Ectodermal cell (in vitro differentiated cells): ENCODE results near the gene GPR62.

ENCODE experiments used
- H3K27ac ChIP-seq: 2 replicates; pipeline ENCODE4 v1.7.0; 2013; ENCODE audit warnings: mild to moderate bottlenecking, low read depth, low read length; ENCODE audit not compliant: insufficient read depth, poor library complexity, severe bottlenecking
- H3K27me3 ChIP-seq: 2 replicates; pipeline ENCODE4 v1.7.0; 2013; ENCODE audit warnings: mild to moderate bottlenecking, low read length; ENCODE audit not compliant: insufficient read depth, control insufficient read depth, poor library complexity, severe bottlenecking
- H3K36me3 ChIP-seq: one replicate; pipeline ENCODE4 v1.7.0; 2013; ENCODE audit warnings: low read length; ENCODE audit not compliant: control insufficient read depth, insufficient read depth
- H3K4me1 ChIP-seq: one replicate; pipeline ENCODE4 v1.7.0; 2013; ENCODE audit warnings: low read length; ENCODE audit not compliant: control insufficient read depth, insufficient read depth
- H3K4me3 ChIP-seq: 2 replicates; pipeline ENCODE4 v1.7.0; 2013; ENCODE audit warnings: low read depth, low read length, control low read depth; ENCODE audit not compliant: insufficient read depth
- H3K9me3 ChIP-seq: 2 replicates; pipeline ENCODE4 v1.7.0; 2013; ENCODE audit warnings: mild to moderate bottlenecking, low read length, moderate library complexity; ENCODE audit not compliant: control insufficient read depth
- WGBS, 2 experiments: methylation state at CpG; one replicate each; pipeline ENCODE4 v1.1.7; 2013; ENCODE audit warnings: missing lambda C conversion rate in 2 of 2; 5-methylcytosine and 5-hydroxymethylcytosine counted together

The GPR62 gene

GRCh38 chr3:51938780-51939425, 16.3 kb upstream of the GPR62 start:
- no peaks in the 10 kb centered on the region for H3K9me3 ChIP-seq
- H3K27ac ChIP-seq: no peak overlapping the region
- peaks cover 3% of the 10 kb centered on the region for H3K4me1 ChIP-seq
- WGBS, 2 experiments: 90 to 92% methylated on average over 9 of the region's 9 CpGs
- H3K36me3 ChIP-seq: peaks cover 12% of the 10 kb centered on the region
- H3K27me3 ChIP-seq: no peaks in the 10 kb centered on the region
- H3K4me3 ChIP-seq: no peak overlapping the region

- Histone ChIP-seq H3K4me1 (peaks cover 3% of the 10 kb centered on the region), H3K27ac (no peak overlapping the region), H3K4me3 (peak overlapping the region; percentile 94), H3K9me3 (no peaks in the 10 kb centered on the region), H3K36me3 (peaks cover 6% of the 10 kb centered on the region), H3K27me3 (no peaks in the 10 kb centered on the region)
- WGBS, 2 experiments: 34 to 36% methylated on average over 13 of the region's 13 CpGs
Observed at GRCh38 chr3:51940648-51941462, 14.3 kb upstream of the GPR62 start.

DNA sequence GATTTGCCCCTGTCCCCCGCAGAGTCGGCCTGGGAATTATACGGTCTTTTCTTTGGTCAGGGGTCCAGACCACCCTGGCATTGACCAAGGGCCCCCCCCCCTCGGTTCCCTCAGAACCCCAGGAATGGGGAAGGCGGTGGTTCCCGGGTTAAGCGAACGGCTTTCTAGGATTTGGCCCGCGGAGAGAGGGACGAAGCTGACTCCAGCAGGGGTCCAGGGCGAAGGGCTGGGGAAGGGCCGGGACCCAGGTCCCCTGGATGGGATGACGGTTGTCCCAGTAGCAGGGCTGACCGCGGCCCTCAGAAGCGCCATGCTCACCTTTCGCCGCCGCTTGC, 13.8 kb upstream of the GPR62 start:
- peaks cover 3% of the 10 kb centered on the region for H3K36me3 ChIP-seq
- H3K27ac ChIP-seq: peak overlapping the region; percentile 48
- peaks cover 3% of the 10 kb centered on the region for H3K4me1 ChIP-seq
- H3K9me3 ChIP-seq: no peaks in the 10 kb centered on the region
- H3K4me3 ChIP-seq: peak overlapping the region; percentile 94
- 0 to 1% methylated on average over 20 of the region's 20 CpGs for WGBS, 2 experiments
- H3K27me3 ChIP-seq: no peaks in the 10 kb centered on the region

DNA sequence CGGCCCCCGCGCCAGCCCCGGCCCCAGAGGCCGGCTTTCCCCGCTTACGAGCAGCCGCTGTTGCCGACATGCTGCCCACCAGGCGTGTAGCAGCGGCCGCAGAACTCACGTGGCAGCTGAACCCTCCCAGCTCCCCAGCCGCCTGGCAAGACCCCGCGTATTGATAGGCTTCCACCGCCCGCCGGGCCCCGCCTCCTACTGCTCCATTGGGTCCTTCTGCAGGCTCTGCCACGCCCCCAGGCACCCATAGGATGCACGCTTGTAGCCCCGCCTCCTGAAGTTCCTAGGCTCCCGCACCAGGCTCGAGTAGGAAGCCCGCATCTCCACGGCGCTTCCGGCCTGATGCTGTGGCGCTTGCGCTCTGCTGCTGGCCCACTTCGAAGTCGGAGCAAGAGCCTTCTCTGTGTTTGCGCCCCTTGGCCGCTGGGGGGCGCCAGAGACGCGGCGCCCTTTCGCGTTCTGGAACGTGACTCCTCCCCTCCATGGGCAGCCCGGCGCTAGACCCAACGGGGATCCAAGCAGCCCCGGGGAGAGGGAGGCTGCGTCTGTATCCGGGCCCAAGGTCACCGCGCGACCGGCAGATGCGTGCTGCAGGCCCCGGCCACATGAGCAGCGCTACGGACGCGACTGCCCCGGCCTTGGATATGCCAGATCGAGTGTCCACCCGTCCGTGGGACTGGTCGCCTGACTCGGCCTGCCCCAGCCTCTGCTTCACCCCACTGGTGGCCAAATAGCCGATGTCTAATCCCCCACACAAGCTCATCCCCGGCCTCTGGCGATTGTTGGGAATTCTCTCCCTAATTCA, 13.2 kb upstream of the GPR62 start, which contains the start of the genes PARP3 and RRP9:
Gene PARP3 (plus strand): TSS at position 566 of the 805 bp plus-strand sequence. CDS start 993 bp downstream, outside the sequence.
Gene RRP9 (minus strand): TSS at position 107 of the 805 bp plus-strand sequence. CDS start 37 bp downstream, at position 70.
- no peaks in the 10 kb centered on the region for H3K27me3 ChIP-seq
- H3K27ac ChIP-seq: peak within 1 kb of the TSS; percentile 48
- peaks cover 3% of the 10 kb centered on the region for H3K4me1 ChIP-seq
- peaks cover 3% of the 10 kb centered on the region for H3K36me3 ChIP-seq
- no peaks in the 10 kb centered on the region for H3K9me3 ChIP-seq
- H3K4me3 ChIP-seq: peak within 1 kb of the TSS; percentile 94
- WGBS, 2 experiments: 7% methylated on average over 67 of the region's 67 CpGs

- 83 to 86% methylated on average over 17 of the region's 17 CpGs for WGBS, 2 experiments
- Histone ChIP-seq H3K4me3 (peak overlapping the region; percentile 94), H3K9me3 (no peaks in the 10 kb centered on the region), H3K27ac (no peak overlapping the region), H3K27me3 (no peaks in the 10 kb centered on the region), H3K4me1 (peaks cover 3% of the 10 kb centered on the region), H3K36me3 (peaks cover 2% of the 10 kb centered on the region)
Observed at GRCh38 chr3:51942603-51943450, 12.4 kb upstream of the GPR62 start.

DNA sequence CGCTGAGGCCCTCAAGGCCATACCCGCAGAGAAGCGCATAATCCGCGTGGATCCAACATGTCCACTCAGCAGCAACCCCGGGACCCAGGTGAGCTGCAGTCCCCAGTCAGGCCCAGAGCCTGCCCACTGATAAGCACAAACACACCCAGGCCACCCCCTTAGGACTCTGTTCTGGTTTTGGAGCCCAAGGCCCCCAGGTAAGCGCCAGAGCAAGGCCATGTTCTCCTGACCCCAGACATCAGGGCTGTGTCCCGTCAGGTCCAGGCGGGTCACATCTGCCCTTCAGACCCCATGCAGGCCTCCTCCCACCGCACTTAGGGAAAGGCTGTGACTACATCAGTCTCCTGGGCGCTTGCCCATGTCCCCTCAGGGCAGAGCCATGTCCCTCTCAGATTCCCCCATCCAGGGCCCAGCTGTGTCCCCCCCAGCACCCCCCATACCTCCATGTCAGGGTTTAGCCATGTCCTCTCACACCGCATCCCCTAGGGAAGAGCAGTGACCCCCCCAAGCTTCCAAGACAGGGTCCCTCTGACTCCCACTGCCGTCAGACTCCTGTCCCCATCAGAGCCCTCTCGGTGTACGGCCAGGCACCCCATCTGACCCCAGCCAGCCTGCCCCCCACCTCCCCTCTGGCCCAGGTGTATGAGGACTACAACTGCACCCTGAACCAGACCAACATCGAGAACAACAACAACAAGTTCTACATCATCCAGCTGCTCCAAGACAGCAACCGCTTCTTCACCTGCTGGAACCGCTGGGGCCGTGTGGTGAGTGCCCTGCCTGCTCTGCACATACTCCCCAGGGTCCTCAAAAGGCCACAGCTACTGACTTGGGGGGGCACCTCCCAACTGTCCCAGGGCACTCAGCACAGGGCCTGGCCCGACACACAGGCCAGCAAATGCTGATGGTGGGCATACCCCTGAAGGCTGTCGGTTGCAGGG, 11.5 kb upstream of the GPR62 start:
- no peak overlapping the region for H3K4me3 ChIP-seq
- WGBS, 2 experiments: 93 to 94% methylated on average over 21 of the region's 21 CpGs
- no peak overlapping the region for H3K27ac ChIP-seq
- H3K27me3 ChIP-seq: no peaks in the 10 kb centered on the region
- no peaks in the 10 kb centered on the region for H3K36me3 ChIP-seq
- H3K9me3 ChIP-seq: no peaks in the 10 kb centered on the region
- peaks cover 3% of the 10 kb centered on the region for H3K4me1 ChIP-seq

DNA sequence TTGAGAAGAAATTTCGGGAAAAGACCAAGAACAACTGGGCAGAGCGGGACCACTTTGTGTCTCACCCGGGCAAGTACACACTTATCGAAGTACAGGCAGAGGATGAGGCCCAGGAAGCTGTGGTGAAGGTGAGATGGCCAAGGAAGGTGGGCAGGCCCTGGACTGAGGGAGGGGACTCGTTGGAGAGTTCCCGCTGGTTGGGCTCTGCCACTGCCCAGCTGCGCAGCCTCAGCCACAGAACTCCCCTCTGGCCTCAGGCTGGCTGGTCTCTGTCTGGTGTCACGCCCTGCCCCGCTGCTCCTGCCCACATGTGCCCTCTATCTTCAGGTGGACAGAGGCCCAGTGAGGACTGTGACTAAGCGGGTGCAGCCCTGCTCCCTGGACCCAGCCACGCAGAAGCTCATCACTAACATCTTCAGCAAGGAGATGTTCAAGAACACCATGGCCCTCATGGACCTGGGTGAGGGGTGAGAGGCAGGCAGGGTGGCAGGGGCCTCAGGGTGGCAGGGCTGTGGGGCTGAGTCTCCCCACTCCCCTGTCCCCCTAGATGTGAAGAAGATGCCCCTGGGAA, 10.6 kb upstream of the GPR62 start:
- Histone ChIP-seq H3K27me3 (no peaks in the 10 kb centered on the region), H3K36me3 (no peaks in the 10 kb centered on the region), H3K27ac (no peak overlapping the region), H3K4me3 (no peak overlapping the region), H3K9me3 (no peaks in the 10 kb centered on the region), H3K4me1 (peaks cover 3% of the 10 kb centered on the region)
- WGBS, 2 experiments: 92% methylated on average over 11 of the region's 11 CpGs

DNA sequence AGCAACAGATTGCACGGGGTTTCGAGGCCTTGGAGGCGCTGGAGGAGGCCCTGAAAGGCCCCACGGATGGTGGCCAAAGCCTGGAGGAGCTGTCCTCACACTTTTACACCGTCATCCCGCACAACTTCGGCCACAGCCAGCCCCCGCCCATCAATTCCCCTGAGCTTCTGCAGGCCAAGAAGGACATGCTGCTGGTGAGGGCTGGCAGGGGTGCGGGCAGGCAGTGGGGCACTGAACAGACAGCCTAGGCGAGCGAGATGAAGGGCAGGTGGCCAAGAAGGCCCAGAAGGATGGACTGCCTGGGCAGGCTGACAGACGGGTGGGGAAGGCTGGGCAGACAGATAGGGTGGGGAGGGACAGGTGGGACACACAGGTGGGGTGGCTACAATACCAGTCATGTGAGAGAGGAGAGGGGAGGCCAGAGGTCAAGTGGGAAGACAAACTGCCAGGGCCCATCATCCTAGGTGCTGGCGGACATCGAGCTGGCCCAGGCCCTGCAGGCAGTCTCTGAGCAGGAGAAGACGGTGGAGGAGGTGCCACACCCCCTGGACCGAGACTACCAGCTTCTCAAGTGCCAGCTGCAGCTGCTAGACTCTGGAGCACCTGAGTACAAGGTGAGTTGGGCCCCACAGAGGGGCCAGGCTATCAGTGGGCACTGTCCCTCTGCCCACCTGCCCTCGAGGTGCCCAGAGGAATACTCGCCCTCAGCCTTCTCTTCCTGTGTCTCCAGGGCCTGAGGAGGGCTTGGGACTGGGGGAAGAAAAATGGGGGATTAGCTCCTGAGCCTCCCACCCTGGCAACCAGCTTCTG, 9.9 kb upstream of the GPR62 start:
- Histone ChIP-seq H3K4me1 (peaks cover 3% of the 10 kb centered on the region), H3K36me3 (no peaks in the 10 kb centered on the region), H3K4me3 (no peak overlapping the region), H3K9me3 (no peaks in the 10 kb centered on the region), H3K27ac (no peak overlapping the region), H3K27me3 (peaks cover 6% of the 10 kb centered on the region)
- 90 to 92% methylated on average over 18 of the region's 18 CpGs for WGBS, 2 experiments
